HepG2 (cell line): Measurements from ENCODE around the gene KCNMB2. TPM values are rescaled to one million over a fixed set of nuclear protein-coding genes. Genes with fewer than 3 reads are reported as not detected.

Experiments
- BRF2 ChIP-seq: sonication (generic); formaldehyde crosslinking; IDR thresholded peaks from 2 replicates; pipeline ENCODE4 v1.8.1; 2022; ENCODE audit warnings: mild to moderate bottlenecking, missing genetic modification reagents
- ELF3 ChIP-seq: IDR thresholded peaks from 2 replicates; pipeline ENCODE4 v1.6.1; 2016; ENCODE audit warnings: missing genetic modification reagents, missing compliant biosample characterization
- FOXK2 ChIP-seq: fragments of 450-650 bp; IDR thresholded peaks from 2 replicates; pipeline ENCODE4 v1.6.1; 2016
- MBD4 ChIP-seq: IDR thresholded peaks from 2 replicates; pipeline ENCODE4 v1.6.1; 2012; ENCODE audit warnings: low read length, inconsistent platforms, borderline replicate concordance
- PHF20 ChIP-seq: sonication (generic); formaldehyde crosslinking; IDR thresholded peaks from 2 replicates; pipeline ENCODE4 v1.5.0; 2020; ENCODE audit warnings: mild to moderate bottlenecking, missing genetic modification reagents
- ZBTB34 ChIP-seq: sonication (generic); formaldehyde crosslinking; IDR thresholded peaks from 2 replicates; pipeline ENCODE4 v1.8.0; 2022; ENCODE audit warnings: mild to moderate bottlenecking, missing genetic modification reagents
- ZMAT5 ChIP-seq: sonication (generic); formaldehyde crosslinking; IDR thresholded peaks from 2 replicates; pipeline ENCODE4 v1.5.0; 2020; ENCODE audit warnings: mild to moderate bottlenecking, low read depth, missing genetic modification reagents, borderline replicate concordance
- ZNF737 ChIP-seq: sonication (generic); formaldehyde crosslinking; IDR thresholded peaks from 2 replicates; pipeline ENCODE4 v1.5.0; 2020; ENCODE audit warnings: missing genetic modification reagents, mild to moderate bottlenecking, borderline replicate concordance
- ZNF761 ChIP-seq: sonication (generic); formaldehyde crosslinking; conservative IDR thresholded peaks from 2 replicates; pipeline ENCODE4 v1.4.0; 2020; ENCODE audit warnings: mild to moderate bottlenecking, missing genetic modification reagents
- polyA plus RNA-seq, 8 experiments: library from polyadenylated mRNA; depleted of rRNA in 3 of 8; stranded (reverse) in 7 of 8; unstranded in 1 of 8; fragments of >200 nt; fragmentation: Illumina TruSeq in 4 of 8; extraction: Trizol in 4 of 8; gene quantifications; 2 replicates each; pipeline versions ENCODE4 v1.2.1 to v1.2.3, GENCODE V29; 2011 to 2016; ENCODE audit warnings: low read depth in 4 of 8, missing spikeins in 1 of 8, mixed read lengths in 1 of 8; ENCODE audit not compliant: insufficient read depth in 1 of 8
- total RNA-seq, 5 experiments: library from RNA; depleted of rRNA; stranded (reverse); fragments of >200 nt; fragmentation: Illumina TruSeq; extraction: Trizol; gene quantifications; 2 replicates each; pipeline ENCODE4 v1.2.3, GENCODE V29; 2016; ENCODE audit warnings: low read depth in 1 of 5
- TF ChIP-seq, protein P1 (sequence below): sonication (generic); formaldehyde crosslinking; IDR thresholded peaks from 2 replicates; pipeline ENCODE4 v1.9.0; 2021; ENCODE audit warnings: mild to moderate bottlenecking, missing genetic modification reagents

Gene KCNMB2
- total and polyA plus RNA-seq, 2 of the 13 experiments (the other 11 are each of a cell fraction or from before 2014, with no cell fraction given) = not detected

DNA sequence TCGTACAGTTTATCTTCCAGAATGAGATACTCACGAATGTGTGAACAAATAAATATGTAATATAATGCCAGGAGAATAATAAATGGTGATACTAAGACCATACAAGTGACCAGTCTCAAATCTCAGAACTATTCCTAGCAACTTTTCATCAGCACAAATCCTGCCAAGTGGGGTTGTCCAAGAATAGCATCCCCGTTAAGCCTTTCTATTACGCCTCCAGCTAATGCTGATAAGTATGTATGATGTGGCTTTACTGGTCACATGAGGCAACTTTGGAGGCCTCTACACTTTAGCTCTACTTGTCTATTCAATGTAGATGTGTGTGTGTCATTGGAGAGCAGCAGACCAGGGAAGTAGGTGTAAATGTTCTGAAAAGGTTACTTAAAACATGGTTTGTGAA is 129.5 kb downstream of the KCNMB2 start (continued):
- TF ChIP-seq, protein P1, sequence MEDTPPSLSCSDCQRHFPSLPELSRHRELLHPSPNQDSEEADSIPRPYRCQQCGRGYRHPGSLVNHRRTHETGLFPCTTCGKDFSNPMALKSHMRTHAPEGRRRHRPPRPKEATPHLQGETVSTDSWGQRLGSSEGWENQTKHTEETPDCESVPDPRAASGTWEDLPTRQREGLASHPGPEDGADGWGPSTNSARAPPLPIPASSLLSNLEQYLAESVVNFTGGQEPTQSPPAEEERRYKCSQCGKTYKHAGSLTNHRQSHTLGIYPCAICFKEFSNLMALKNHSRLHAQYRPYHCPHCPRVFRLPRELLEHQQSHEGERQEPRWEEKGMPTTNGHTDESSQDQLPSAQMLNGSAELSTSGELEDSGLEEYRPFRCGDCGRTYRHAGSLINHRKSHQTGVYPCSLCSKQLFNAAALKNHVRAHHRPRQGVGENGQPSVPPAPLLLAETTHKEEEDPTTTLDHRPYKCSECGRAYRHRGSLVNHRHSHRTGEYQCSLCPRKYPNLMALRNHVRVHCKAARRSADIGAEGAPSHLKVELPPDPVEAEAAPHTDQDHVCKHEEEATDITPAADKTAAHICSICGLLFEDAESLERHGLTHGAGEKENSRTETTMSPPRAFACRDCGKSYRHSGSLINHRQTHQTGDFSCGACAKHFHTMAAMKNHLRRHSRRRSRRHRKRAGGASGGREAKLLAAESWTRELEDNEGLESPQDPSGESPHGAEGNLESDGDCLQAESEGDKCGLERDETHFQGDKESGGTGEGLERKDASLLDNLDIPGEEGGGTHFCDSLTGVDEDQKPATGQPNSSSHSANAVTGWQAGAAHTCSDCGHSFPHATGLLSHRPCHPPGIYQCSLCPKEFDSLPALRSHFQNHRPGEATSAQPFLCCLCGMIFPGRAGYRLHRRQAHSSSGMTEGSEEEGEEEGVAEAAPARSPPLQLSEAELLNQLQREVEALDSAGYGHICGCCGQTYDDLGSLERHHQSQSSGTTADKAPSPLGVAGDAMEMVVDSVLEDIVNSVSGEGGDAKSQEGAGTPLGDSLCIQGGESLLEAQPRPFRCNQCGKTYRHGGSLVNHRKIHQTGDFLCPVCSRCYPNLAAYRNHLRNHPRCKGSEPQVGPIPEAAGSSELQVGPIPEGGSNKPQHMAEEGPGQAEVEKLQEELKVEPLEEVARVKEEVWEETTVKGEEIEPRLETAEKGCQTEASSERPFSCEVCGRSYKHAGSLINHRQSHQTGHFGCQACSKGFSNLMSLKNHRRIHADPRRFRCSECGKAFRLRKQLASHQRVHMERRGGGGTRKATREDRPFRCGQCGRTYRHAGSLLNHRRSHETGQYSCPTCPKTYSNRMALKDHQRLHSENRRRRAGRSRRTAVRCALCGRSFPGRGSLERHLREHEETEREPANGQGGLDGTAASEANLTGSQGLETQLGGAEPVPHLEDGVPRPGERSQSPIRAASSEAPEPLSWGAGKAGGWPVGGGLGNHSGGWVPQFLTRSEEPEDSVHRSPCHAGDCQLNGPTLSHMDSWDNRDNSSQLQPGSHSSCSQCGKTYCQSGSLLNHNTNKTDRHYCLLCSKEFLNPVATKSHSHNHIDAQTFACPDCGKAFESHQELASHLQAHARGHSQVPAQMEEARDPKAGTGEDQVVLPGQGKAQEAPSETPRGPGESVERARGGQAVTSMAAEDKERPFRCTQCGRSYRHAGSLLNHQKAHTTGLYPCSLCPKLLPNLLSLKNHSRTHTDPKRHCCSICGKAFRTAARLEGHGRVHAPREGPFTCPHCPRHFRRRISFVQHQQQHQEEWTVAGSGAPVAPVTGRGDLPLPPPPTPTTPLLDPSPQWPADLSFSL = no peak
- TF ChIP-seq BRF2 (CRISPR knock-in tag) (no peak), MBD4 (no peak), ZMAT5 (no peak), ZBTB34 (CRISPR knock-in tag) (no peak), FOXK2 (no peak), PHF20 (no peak), ELF3 (no peak), ZNF737 (CRISPR knock-in tag) (no peak), ZNF761 (CRISPR knock-in tag) (no peak)
